Left cardiac atrium (tissue), 4 donors: ENCODE data around the gene CDS2. TPM values are rescaled to one million over a fixed set of nuclear protein-coding genes. Genes with fewer than 3 reads are reported as not detected.
A peak's percentile ranks its signal among the peaks of the same experiment; 100 is the strongest.

Experiments used
- ATAC-seq, 2 donors: fragments of 200-7000 bp; cut with Tn5 transposase; one replicate each; pipeline ENCODE4 v1.9.1; 2020; ENCODE audit warnings: mild to moderate bottlenecking in 2 of 2, moderate library complexity in 2 of 2
- DNase-seq: peaks from one replicate; pipeline ENCODE4 v3.0.0-alpha.2; 2020
- intact Hi-C, 2 donors: fragments of 100-400 bp; cut with DNase I; formaldehyde crosslinking; loops; one replicate each; pipeline versions ENCODE4 v1.14.1 to v1.15.1; 2022 to 2023
- total RNA-seq, 2 donors: library from RNA; stranded (reverse); fragmentation: NEBNext Ultra II Directional; extraction: Animal tissue kit (Norgen Biotek cat#: 25700); gene quantifications; one replicate each; pipeline ENCODE4 v1.2.1, GENCODE V29; 2021
- donor health status: DM: no; HTN: yes; CAD: no.
- donor health status: DM: no; HTN: yes; CAD: no; lungs with severe emphysema.
- donor health status: DM: yes; HTN: yes; CAD: no.
- donor health status: Dilated cardiomyopathy.

Gene CDS2
- total RNA-seq, 2 donors from 2014 or later = 57.7 to 77.7 TPM

- ATAC-seq (no peak), DNase-seq (no peak)
- intact Hi-C loops = loop anchor here in 1 of 2 donors (10.0 kb wide), 1 partner anchor 224 kb away; no protein-coding TSS in a partner anchor
Measured at GRCh38 chr20:5221061-5221430, 94.2 kb downstream of the CDS2 start.

DNA sequence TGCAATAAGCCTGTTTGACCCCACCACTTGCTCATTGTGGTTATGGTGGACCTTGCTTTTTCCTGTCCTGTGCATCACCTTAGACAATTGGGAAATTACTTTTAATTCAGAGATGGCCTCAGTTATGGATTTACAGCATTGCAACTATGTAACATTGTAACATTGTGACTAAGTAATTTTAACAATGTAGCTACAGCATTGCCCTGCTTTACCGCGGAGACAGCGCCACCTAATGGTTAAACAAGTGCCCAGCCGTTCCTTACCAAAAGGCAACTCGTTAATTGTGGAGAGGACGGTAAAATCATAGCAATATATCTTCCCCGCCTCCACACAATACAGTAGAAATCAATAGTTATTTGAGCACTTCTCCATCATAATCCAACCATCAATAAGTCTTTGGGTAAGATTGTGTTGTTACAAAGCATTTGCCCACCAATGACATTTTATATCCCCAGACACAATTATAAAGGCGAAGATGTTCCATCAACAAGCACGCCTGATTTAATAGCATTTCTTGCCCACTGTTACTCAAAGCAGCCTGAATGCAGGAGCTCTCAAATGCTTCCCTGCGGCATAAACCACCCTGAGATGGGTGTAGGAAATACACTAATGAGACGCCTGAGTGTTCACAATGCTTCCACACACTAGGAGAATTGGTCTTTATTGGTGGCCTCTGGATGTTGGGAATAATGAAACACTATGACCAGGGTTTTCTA is 96.3 kb downstream of the CDS2 start:
- intact Hi-C loops = loop anchor here in 1 of 2 donors (10.0 kb wide), 1 partner anchor 222 kb away; no protein-coding TSS in a partner anchor
- ATAC-seq = peak; percentile 62 to 71
- peak; percentile 44 for DNase-seq

DNA sequence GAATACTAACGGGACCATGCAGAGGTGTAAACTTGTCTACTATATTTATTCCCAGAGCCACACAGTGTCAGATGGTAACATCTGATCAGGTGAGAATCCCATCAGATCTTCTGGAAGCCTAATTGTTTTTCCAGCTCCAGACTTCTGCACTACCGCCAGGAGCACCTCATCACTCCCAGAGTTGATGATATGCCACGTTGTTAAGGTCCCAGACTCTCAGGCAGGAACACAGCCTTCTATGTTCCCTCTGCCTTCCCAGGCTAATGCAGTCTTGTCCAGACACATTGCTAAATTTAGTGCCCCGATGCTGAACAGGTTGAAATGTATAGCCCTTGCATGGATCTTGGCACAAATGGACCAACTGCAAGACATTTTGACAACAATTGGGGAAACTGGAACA is 103.7 kb downstream of the CDS2 start:
- intact Hi-C loops = no loop called here
- no peak for ATAC-seq
- DNase-seq = no peak

DNA sequence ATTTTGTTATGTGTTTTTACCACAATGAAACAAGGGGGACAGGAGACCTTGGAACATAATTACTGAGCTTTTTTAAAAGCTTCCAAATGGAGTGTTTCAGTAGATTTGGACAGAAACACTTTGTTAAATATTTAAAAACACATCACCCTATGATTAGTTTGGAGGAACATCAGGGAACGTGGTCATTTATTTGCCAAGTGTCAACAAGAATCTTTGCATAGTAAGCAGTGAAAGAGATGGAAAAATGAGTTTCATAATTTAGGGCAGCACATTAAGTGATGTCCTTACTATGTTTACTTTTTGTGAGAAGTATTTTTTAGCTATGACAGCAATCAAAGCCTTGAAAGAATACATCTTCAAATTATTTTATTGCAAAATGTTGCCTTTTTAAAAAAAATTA is 107.3 kb downstream of the CDS2 start:
- intact Hi-C loops = no loop called here
- ATAC-seq (no peak), DNase-seq (no peak)

DNA sequence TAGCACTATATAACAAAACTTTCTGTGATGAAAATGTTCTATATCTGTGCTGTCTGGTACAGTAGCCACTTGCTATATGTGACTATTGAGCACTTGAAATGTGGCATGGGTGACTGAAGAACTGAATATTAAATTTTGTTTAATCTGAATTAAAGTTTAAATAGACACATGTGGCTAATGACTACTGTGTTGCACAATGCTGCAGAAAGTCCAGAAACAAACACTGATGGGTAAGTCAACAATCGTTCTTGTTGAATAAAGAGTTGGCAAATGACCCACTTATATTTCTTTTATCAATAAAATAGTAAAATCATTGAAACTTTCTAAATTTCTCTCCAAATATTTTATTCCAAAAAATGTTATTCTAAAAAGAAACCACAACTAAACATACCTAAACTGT is 108.2 kb downstream of the CDS2 start:
- ATAC-seq (no peak), DNase-seq (no peak)
- intact Hi-C loops = no loop called here

Other genes with a start within 250 kb of the CDS2 start
- gene SLC23A2, start 125.5 kb upstream of the CDS2 start, total RNA-seq = 10 to 100 TPM; 10.8 to 12.8 TPM
- 10 to 100 TPM; 93.4 to 97.1 TPM for gene TMEM230, start 13.9 kb upstream of the CDS2 start, total RNA-seq
- 10 to 100 TPM; 23.9 to 38.1 TPM for gene PCNA, start 7.0 kb upstream of the CDS2 start, total RNA-seq
- gene PROKR2, start 189.9 kb downstream of the CDS2 start, total RNA-seq = not detected